NCI-H2227 (cell line): ENCODE measurements around the gene CFAP46.
"Not testable (repeated sequence)": the region's sequence is repeated elsewhere in the genome, so short reads cannot be mapped to it uniquely, and the experiment has no call there.

Experiments
- DNase-seq: peaks from one replicate; lab custom pipeline; 2025; ENCODE audit not compliant: unreplicated experiment; lab: John Stamatoyannopoulos, UW

CFAP46 gene

GRCh38 chr10:132963430-132963960 lies 21.1 kb upstream of the CFAP46 start:
- no peak for DNase-seq

DNA sequence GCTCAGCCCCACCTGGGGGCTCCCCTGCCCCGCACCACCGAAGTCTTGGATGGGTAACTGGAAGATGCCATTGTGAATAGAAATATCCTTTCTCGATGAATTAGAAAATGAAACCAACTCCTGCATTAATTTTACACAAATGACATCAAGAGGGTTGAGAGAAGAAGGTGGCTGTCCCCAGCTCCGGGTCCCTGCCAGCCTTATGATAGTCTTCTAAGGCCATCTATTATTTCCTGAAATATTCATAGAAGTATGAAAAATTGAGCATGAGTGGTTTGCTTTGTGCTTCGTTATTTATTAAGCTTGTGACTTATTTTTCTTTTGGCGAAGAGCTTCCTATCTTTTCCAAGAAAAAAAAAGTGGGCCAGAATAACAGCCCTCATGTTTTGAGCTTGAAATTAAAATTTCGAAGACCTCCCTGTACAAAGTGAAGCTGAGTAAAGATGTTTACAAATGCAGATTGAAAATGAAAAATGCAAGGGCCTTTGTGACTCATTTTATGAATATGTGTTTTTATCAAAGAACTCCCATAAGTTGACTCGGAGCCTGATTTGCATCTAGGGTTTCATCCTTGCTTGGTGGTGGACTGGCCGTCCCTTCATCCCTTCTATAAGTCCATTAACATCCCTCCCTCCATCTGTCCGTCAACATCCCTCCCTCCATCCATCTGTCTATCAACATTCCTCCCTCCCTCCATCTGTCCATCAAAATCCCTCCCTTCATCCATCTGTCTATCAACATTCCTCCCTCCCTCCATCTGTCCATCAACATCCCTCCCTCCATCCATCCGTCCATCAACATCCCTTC lies 20.5 kb upstream of the CFAP46 start:
- no peak for DNase-seq

DNA sequence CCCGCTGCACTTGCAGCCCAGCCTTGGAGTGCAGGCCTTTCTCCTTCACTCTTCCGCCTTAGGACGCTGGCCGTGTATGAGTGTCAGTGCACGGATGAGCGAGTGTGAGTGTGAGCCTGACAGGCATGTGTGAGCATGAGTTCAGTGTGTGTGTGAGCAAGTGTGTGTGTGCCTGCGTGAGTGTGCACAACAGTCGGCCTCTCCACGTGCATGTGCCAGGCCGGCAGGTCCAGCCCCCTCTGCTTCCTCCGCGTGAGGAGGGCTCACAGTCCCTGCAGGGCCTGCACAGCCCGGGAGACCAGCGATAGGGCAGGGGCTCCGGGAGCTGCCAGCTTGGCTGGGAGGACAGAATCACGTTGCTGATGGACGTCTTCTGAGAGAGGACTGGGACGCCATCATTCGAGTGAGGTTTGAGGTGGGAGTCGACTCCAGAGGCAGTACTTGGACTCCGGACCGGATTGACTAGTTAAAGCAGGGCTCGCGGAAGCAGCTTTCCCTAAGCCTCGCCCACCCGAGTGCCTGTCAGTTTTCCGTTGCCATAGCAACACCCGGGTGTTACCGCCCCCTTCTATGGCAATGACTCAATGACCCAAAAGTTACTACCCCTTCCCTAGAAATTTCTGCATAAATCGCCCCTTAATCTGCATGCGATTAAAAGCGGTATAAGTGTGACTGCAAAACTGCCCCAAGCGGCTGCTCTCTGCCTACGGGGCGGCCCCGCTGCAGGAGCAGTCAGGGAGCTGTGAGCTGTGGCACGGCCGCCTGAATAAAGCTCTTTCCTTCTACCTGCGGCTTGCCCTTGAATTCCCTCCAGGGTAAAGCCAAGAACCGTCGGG lies 19.6 kb upstream of the CFAP46 start:
- DNase-seq = peak; percentile 67

DNA sequence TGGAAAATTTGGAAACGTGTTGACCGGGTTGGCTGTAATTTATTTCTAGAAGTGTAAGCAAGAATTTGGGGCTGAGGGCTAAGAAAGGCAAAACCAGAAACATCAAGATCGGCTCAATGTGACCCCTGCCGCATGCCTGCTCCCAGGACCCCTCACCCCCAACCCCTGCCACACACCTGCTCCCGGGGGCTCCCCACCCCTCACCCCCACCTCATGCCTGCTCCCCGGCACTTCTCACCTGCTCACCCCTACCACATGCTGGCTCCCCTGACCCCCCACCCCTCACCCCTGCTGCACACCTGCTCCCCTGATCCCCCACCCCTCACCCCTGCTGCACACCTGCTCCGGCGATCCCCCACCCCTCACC lies 19.0 kb upstream of the CFAP46 start:
- DNase-seq = no peak

- DNase-seq = no peak
Observed at GRCh38 chr10:132960631-132961419, 18.5 kb upstream of the CFAP46 start.

GRCh38 chr10:132960071-132960472 lies 17.7 kb upstream of the CFAP46 start:
- no peak for DNase-seq

DNA sequence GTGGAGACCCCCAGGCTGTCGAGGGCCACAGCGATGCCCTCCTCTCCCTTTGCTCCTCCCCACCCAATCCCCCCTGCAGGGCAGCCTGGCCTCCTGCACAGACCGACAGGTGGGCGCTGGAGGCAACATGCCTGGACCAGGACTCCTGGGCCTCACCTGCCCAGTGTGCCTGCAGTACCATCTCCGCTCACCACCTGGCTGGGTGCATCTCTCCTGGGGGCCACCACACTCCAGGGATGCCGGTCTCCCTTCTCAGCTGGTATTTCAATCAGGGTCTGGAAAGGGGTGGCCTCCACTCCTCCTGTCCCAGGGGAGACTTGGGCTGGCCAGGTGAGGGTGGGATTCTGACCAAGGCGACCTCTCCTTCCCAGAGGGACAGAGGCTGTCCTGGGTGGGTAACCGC lies 17.2 kb upstream of the CFAP46 start:
- DNase-seq = no peak

- no peak for DNase-seq
Observed at GRCh38 chr10:132958883-132959558, 16.7 kb upstream of the CFAP46 start.

DNA sequence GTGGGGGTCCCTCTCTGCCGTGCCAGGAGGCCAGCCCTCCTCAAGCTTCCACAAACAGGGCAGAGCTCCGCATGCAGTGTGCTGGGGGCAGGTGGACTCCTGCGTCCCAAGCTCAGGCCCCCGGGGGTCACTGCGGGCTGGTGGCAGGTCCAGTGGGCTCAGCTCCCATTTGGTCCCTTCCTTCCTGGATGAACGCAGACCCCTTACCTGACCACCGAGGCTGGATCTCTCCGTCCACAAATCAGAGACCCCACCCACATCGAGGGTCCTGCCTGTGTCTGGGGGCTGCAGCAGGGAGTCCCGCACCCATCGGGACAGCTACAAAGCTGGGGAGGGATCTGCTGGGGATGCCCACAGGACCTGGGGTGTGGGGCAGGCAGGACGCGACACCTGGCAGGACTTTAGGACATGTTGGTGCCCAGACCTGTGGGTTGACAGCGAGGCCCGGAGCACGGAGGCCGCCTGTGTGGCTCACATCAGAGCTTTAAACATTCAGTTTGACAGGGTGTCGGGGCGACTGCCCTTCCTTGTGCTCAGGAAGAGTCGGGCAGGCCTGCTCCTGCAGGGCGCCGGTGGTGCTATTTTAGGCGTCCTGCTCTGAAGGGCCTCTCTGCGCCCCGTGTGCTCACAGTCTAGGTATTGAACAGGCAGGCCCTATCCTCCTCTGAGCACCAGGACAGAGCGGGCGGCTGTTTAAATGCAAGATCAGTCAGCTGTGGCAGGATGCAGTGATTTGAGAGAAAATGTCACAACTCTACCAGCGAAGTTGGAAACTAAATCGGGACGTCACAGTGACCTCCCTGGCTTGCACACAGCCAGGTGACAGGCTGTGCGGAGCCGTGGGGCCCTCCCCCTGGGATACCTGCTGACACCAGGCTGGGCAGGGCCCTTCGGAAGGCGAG lies 15.9 kb upstream of the CFAP46 start:
- no peak for DNase-seq

DNA sequence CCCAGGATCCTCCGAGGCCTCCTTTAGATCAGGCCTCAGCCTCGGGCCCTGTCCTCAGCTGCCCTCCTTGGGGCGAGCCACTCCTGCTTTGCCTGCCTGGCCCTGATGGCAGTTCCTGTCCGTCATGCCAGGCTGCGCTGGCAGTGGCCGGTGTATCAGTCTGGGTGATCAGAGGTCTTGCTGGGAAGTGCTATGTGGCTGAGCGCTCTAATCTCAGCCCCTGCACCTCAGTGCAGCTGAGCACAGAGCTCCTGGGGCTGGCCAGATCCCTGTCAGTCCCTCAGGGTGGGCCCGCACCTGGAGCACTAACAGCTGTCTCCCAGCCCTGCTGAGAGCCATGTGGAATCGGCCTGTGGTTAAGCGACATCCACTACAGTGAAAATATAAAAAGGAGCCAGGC lies 14.8 kb upstream of the CFAP46 start:
- no peak for DNase-seq

GRCh38 chr10:132956259-132956658 lies 13.9 kb upstream of the CFAP46 start:
- not testable (repeated sequence) for DNase-seq

DNA sequence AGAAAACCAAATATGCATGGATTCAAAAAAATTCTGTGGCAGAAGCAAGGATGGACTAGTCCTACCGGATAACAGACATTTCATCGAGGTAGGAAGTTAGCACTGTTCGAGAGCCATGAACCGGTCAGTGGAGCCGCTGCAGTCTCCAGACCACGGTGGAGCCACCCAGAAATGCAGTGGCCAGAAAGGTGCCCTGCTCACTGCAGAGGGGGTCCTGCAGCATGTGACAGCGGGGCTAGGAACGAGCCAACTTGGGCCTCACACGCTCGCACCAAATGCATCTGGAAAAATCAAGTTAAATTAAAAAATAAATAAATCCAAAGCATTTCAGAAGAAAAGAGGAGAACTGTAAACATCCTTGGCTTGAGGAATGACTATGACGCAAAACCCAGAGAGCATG lies 13.1 kb upstream of the CFAP46 start:
- DNase-seq = no peak

GRCh38 chr10:132953428-132953827 lies 11.1 kb upstream of the CFAP46 start:
- no peak for DNase-seq

DNA sequence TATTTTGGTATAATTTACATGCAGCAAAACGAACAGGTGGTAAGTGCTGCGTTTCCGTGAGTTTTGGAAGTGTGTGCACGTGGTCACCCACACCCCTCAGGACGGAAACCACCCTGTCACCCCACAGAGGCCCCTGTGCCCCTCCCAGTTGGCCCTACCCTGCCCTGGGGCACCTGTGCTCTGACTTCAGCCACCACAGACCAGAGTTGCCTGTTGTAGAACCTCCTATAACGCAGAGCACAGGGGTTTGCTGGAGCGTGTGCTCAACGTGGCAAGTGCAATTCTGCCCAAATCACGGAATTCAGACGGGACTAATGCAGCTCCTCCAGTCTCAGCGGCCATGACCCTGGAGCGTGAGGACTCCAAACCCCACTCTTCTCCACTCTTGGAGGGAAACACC lies 9.6 kb upstream of the CFAP46 start:
- DNase-seq = no peak

GRCh38 chr10:132948351-132948750 lies 6.0 kb upstream of the CFAP46 start:
- DNase-seq = no peak

- no peak for DNase-seq
Observed at GRCh38 chr10:132947843-132948242, 5.5 kb upstream of the CFAP46 start.

- no peak for DNase-seq
Observed at GRCh38 chr10:132946806-132947546, 4.6 kb upstream of the CFAP46 start.

DNA sequence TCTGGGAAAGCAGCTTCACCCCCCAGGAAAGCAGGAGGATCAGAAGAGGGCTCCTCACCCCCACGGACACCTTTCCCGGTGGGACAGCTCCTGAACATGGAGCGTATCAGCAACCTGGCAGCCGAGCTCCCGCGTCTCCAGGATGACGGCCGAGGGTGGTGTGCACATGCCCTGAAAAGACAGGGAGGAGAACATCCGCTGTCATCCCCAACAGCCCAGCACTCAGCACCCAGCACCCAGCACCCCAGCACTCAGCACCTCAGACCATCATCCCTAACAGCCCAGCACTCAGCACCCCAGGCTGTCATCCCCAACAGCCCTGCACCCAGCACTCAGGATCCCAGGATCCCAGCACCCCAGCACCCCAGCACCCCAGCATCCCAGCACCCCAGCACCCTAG lies 3.9 kb upstream of the CFAP46 start:
- DNase-seq = no peak

GRCh38 chr10:132945894-132946255 lies 3.5 kb upstream of the CFAP46 start:
- DNase-seq = no peak
